DND-41 (cell line): ENCODE data around the gene EMILIN1.
"Not testable (repeated sequence)": the region's sequence is repeated elsewhere in the genome, so short reads cannot be mapped to it uniquely, and the experiment has no call there.

ENCODE experiments used
- ATAC-seq: fragments of 200-7000 bp; cut with Tn5 transposase; 3 replicates; pipeline ENCODE4 v1.9.1; 2021; ENCODE audit warnings: low read depth; ENCODE audit not compliant: insufficient read depth
- DNase-seq: peaks from one replicate; pipeline ENCODE4 v3.0.0-alpha.2; 2020
- H2AFZ ChIP-seq: 2 replicates; pipeline ENCODE4 v1.6.0; 2012; ENCODE audit warnings: low read depth, low read length
- H3K27ac ChIP-seq: 2 replicates; pipeline ENCODE4 v1.5.1; 2012; ENCODE audit warnings: low read length, inconsistent platforms
- H3K27me3 ChIP-seq: fragments of 200-600 bp; sonication (generic); 2 replicates; pipeline ENCODE4 v1.6.0; 2012; ENCODE audit warnings: low read length, mild to moderate bottlenecking, inconsistent platforms; ENCODE audit not compliant: insufficient read depth, poor library complexity
- H3K36me3 ChIP-seq: 2 replicates; pipeline ENCODE4 v1.5.1; 2012; ENCODE audit warnings: low read length, inconsistent platforms; ENCODE audit not compliant: insufficient read depth
- H3K4me1 ChIP-seq: 2 replicates; pipeline ENCODE4 v1.5.1; 2012; ENCODE audit warnings: mild to moderate bottlenecking, low read length; ENCODE audit not compliant: insufficient read depth
- H3K4me2 ChIP-seq: 2 replicates; pipeline ENCODE4 v1.6.0; 2012; ENCODE audit warnings: mild to moderate bottlenecking, moderate library complexity, low read length, inconsistent platforms; ENCODE audit not compliant: insufficient read depth
- H3K4me3 ChIP-seq, 2 experiments: fragments of 200-600 bp in 1 of 2; shearing (Covaris generic) in 1 of 2; 2 replicates each; pipeline ENCODE4 v1.5.1; 2012 to 2016; ENCODE audit warnings: inconsistent platforms in 2 of 2, low read length in 2 of 2, mild to moderate bottlenecking in 2 of 2, low read depth in 1 of 2, moderate library complexity in 1 of 2
- H3K79me2 ChIP-seq: 2 replicates; pipeline ENCODE4 v1.6.0; 2012; ENCODE audit warnings: low read length, inconsistent platforms; ENCODE audit not compliant: insufficient read depth
- H3K9ac ChIP-seq: 2 replicates; pipeline ENCODE4 v1.6.0; 2012; ENCODE audit warnings: low read depth, mild to moderate bottlenecking, inconsistent platforms, low read length, moderate library complexity
- H3K9me3 ChIP-seq: 2 replicates; pipeline ENCODE4 v1.5.1; 2012; ENCODE audit warnings: low read length, moderate library complexity, mild to moderate bottlenecking, inconsistent platforms; ENCODE audit not compliant: insufficient read depth, severe bottlenecking
- H4K20me1 ChIP-seq: 2 replicates; pipeline ENCODE4 v1.6.0; 2012; ENCODE audit warnings: low read length; ENCODE audit not compliant: insufficient read depth
- EZH2 ChIP-seq: IDR thresholded peaks from 3 replicates; pipeline ENCODE4 v1.6.1; 2012; ENCODE audit warnings: borderline replicate concordance, low read depth, mild to moderate bottlenecking, moderate library complexity, low read length, inconsistent platforms; ENCODE audit not compliant: severe bottlenecking
- TF ChIP-seq, protein P1 (sequence below): IDR thresholded peaks from 2 replicates; pipeline ENCODE4 v1.5.1; 2012; ENCODE audit warnings: borderline replicate concordance, low read length, moderate library complexity, mild to moderate bottlenecking; ENCODE audit not compliant: poor library complexity, severe bottlenecking; ENCODE audit errors: extremely low read depth

EMILIN1 gene

DNA sequence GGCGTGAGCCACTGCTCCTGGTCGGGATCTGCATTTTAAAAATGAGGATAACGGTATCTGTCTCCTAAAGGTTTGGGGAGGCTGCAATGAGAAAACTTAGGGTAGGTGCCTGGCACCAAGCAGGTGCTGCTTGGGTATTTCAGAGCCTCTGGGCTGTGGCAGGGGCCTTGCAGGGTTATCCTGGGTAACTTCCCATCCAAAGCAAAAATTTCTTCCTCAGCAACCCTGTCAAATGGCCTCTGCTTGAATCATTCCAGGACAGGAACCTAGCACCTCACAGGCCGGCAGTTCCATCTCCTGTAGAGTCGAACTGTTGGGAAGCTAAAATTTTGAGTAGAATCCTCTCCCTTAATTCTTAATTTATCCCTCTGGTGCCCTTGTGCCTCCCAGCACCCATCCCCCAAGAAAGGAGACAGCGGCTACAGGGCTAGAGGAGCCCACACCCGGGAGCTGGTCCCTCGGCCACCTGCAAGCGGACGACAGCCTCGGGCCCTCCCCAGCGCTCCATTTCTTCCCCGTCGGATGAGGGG, 39.6 kb downstream of the EMILIN1 start:
- no peak for TF ChIP-seq EZH2
- TF ChIP-seq, protein P1, sequence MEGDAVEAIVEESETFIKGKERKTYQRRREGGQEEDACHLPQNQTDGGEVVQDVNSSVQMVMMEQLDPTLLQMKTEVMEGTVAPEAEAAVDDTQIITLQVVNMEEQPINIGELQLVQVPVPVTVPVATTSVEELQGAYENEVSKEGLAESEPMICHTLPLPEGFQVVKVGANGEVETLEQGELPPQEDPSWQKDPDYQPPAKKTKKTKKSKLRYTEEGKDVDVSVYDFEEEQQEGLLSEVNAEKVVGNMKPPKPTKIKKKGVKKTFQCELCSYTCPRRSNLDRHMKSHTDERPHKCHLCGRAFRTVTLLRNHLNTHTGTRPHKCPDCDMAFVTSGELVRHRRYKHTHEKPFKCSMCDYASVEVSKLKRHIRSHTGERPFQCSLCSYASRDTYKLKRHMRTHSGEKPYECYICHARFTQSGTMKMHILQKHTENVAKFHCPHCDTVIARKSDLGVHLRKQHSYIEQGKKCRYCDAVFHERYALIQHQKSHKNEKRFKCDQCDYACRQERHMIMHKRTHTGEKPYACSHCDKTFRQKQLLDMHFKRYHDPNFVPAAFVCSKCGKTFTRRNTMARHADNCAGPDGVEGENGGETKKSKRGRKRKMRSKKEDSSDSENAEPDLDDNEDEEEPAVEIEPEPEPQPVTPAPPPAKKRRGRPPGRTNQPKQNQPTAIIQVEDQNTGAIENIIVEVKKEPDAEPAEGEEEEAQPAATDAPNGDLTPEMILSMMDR = no peak
- DNase-seq (no peak), ATAC-seq (no peak)
- Histone ChIP-seq H3K4me3 (no peak overlapping the region), H2AFZ (no peak overlapping the region), H3K9ac (no peak overlapping the region), H3K9me3 (no peaks in the 10 kb centered on the region), H3K4me2 (no peak overlapping the region), H3K27ac (no peak overlapping the region), H3K4me1 (no peaks in the 10 kb centered on the region), H3K79me2 (no peaks in the 10 kb centered on the region), H3K27me3 (peaks cover 5% of the 10 kb centered on the region), H3K36me3 (no peaks in the 10 kb centered on the region), H4K20me1 (no peaks in the 10 kb centered on the region)

DNA sequence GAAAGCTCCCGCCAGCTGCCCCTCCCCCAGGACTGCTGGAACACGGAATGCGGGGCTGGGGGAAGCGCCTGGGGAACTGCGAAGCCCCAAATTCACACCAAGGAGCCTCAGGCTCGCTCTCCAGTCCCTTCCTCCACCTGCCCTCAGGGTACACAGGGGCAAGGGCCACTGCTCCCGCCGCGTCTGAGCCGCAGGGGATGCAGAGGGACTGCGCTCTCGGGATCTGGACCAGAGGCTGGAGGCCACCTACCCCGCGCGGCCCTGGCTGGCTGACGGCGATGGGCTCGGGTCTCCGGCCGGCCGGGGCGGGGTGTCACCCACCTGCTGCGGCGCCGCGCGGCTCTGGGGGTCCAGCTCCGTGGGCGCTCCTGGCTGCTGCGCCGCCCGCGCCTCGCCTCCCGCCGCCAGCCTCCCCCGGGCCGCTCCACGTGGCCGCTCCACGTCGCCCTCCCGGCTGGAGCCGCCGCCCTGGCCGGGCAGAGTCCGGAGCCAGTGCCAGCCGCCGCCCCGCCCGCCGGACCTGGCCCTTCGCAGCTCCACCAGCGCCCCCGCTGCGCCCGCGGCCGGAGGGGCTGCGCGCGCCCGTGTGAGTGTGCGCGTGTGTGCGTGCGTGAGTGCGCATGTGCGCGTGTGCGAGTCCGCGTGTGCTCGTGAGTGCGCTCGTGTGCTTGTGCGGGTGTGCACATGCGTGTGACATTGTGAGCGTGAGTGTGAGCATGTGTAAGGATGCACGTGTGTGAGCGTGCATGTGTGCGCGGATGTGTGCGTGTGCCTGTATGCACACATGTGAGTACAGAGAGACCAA, 40.3 kb downstream of the EMILIN1 start, which contains the start of gene CGREF1:
Gene CGREF1 (minus strand): TSS at position 604 of the 805 bp plus-strand sequence. CDS start 14,762 bp downstream, outside the sequence.
- DNase-seq = no peak
- Histone ChIP-seq H3K4me3 (no peak within 1 kb of the TSS), H3K79me2 (no peaks in the 10 kb centered on the region), H3K27ac (no peak within 1 kb of the TSS), H3K9ac (no peak within 1 kb of the TSS), H4K20me1 (no peaks in the 10 kb centered on the region), H3K36me3 (no peaks in the 10 kb centered on the region), H3K4me1 (no peaks in the 10 kb centered on the region), H2AFZ (no peak within 1 kb of the TSS), H3K4me2 (no peak within 1 kb of the TSS), H3K27me3 (peaks cover 5% of the 10 kb centered on the region), H3K9me3 (no peaks in the 10 kb centered on the region)
- ATAC-seq = no peak
- TF ChIP-seq, protein P1 = no peak
- no peak for TF ChIP-seq EZH2

DNA sequence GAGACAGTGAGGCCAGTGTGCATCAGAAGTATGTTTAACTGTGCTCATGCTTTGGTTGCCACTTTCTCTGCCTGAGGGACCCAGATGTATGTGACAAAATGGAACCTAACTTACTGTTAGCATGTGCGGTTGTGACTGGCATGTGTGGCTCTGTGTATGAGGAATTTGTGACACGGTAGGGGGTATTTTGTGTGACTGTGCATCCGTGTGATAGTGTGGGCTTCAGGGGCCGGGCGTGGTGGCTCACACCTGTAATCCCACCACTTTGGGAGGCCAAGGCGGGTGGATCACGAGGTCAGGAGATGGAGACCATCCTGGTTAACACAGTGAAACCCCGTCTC, 40.9 kb downstream of the EMILIN1 start:
- H3K36me3 ChIP-seq, H4K20me1 ChIP-seq, H3K9ac ChIP-seq, ATAC-seq, H2AFZ ChIP-seq, H3K27ac ChIP-seq, H3K27me3 ChIP-seq, H3K4me3 ChIP-seq, H3K9me3 ChIP-seq, H3K79me2 ChIP-seq, DNase-seq, H3K4me2 ChIP-seq, H3K4me1 ChIP-seq: not testable (repeated sequence)

DNA sequence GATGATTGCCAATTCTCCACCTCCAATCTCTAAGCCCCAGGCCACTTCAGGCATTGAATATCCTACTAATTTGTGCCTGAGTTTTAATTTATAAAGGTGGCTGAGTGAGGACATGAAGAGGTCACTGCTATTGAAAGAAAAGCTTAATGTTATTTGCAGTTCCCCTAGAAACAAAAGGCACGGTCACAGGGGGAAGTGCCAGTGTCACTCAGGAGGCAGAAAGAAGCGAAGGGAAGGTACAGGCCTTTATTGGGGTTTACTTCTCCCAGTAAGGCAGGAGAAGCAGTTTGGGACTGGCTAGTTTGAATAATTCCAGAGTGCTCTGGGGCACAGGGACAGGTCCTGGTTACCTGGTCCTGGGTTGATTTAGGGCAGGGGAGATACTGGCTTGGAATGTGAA, 43.5 kb downstream of the EMILIN1 start:
- peaks cover 5% of the 10 kb centered on the region for H3K27me3 ChIP-seq
- H3K79me2 ChIP-seq = no peaks in the 10 kb centered on the region
- TF ChIP-seq, protein P1 = no peak
- no peak for TF ChIP-seq EZH2
- no peak overlapping the region for H3K9ac ChIP-seq
- no peak overlapping the region for H3K27ac ChIP-seq
- no peaks in the 10 kb centered on the region for H3K4me1 ChIP-seq
- ATAC-seq (no peak), DNase-seq (no peak)
- no peak overlapping the region for H3K4me2 ChIP-seq
- H3K9me3 ChIP-seq = no peaks in the 10 kb centered on the region
- no peaks in the 10 kb centered on the region for H3K36me3 ChIP-seq
- no peaks in the 10 kb centered on the region for H4K20me1 ChIP-seq
- H2AFZ ChIP-seq = no peak overlapping the region
- H3K4me3 ChIP-seq = no peak overlapping the region
